Memory B cell (primary cell): ENCODE measurements around the gene PTPRK.
A peak's percentile ranks its signal among the peaks of the same experiment; 100 is the strongest.

ENCODE experiments used
- ATAC-seq: fragments of 150-1000 bp; cut with Tn5 transposase; 2 replicates; pipeline ENCODE4 v1.10.0; 2021; ENCODE audit warnings: low read depth, mild to moderate bottlenecking, moderate library complexity
- DNase-seq, 2 donors: peaks; one replicate each; pipeline ENCODE4 v3.0.0; 2022; ENCODE audit warnings: low spot score in 2 of 2
- H3K27ac Mint-ChIP-seq: one replicate; pipeline ENCODE4 v1.8.0; 2022; ENCODE audit warnings: mild to moderate bottlenecking, moderate library complexity, mixed read lengths
- H3K27me3 Mint-ChIP-seq: one replicate; pipeline ENCODE4 v1.8.0; 2022; ENCODE audit warnings: mixed read lengths
- H3K36me3 Mint-ChIP-seq: one replicate; pipeline ENCODE4 v1.8.0; 2022; ENCODE audit warnings: mild to moderate bottlenecking, mixed read lengths
- H3K4me1 Mint-ChIP-seq: one replicate; pipeline ENCODE4 v1.8.0; 2022; ENCODE audit warnings: mixed read lengths
- H3K4me3 Mint-ChIP-seq: one replicate; pipeline ENCODE4 v1.8.0; 2022; ENCODE audit warnings: mild to moderate bottlenecking, moderate library complexity, mixed read lengths
- H3K9me3 Mint-ChIP-seq: one replicate; pipeline ENCODE4 v1.8.0; 2022; ENCODE audit warnings: mixed read lengths

PTPRK gene

GRCh38 chr6:128337619-128338018, 182.8 kb downstream of the PTPRK start:
- no peak overlapping the region for H3K27ac Mint-ChIP-seq
- no peaks in the 10 kb centered on the region for H3K4me1 Mint-ChIP-seq
- DNase-seq (no peak), ATAC-seq (no peak)
- no peak overlapping the region for H3K4me3 Mint-ChIP-seq
- no peaks in the 10 kb centered on the region for H3K36me3 Mint-ChIP-seq
- no peaks in the 10 kb centered on the region for H3K9me3 Mint-ChIP-seq
- no peaks in the 10 kb centered on the region for H3K27me3 Mint-ChIP-seq

GRCh38 chr6:128336436-128337095, 183.8 kb downstream of the PTPRK start:
- H3K4me1 Mint-ChIP-seq: no peaks in the 10 kb centered on the region
- no peak overlapping the region for H3K4me3 Mint-ChIP-seq
- DNase-seq (no peak), ATAC-seq (no peak)
- no peaks in the 10 kb centered on the region for H3K36me3 Mint-ChIP-seq
- H3K27me3 Mint-ChIP-seq: no peaks in the 10 kb centered on the region
- no peaks in the 10 kb centered on the region for H3K9me3 Mint-ChIP-seq
- no peak overlapping the region for H3K27ac Mint-ChIP-seq

- Mint-ChIP-seq H3K27me3 (no peaks in the 10 kb centered on the region), H3K27ac (no peak overlapping the region), H3K4me1 (no peaks in the 10 kb centered on the region), H3K4me3 (no peak overlapping the region), H3K9me3 (no peaks in the 10 kb centered on the region), H3K36me3 (no peaks in the 10 kb centered on the region)
- no peak for DNase-seq
- ATAC-seq: no peak
Observed at GRCh38 chr6:128335963-128336362, 184.4 kb downstream of the PTPRK start.

- Mint-ChIP-seq H3K27ac (no peak overlapping the region), H3K4me1 (no peaks in the 10 kb centered on the region), H3K9me3 (no peaks in the 10 kb centered on the region), H3K27me3 (no peaks in the 10 kb centered on the region), H3K36me3 (no peaks in the 10 kb centered on the region), H3K4me3 (no peak overlapping the region)
- DNase-seq (no peak), ATAC-seq (no peak)
Observed at GRCh38 chr6:128333581-128334223, 186.7 kb downstream of the PTPRK start.

- no peak overlapping the region for H3K27ac Mint-ChIP-seq
- H3K4me1 Mint-ChIP-seq: no peaks in the 10 kb centered on the region
- H3K4me3 Mint-ChIP-seq: no peak overlapping the region
Observed at GRCh38 chr6:128327890-128328289, 192.5 kb downstream of the PTPRK start.

GRCh38 chr6:128323011-128323410, 197.4 kb downstream of the PTPRK start:
- Mint-ChIP-seq H3K27ac (no peak overlapping the region), H3K4me1 (no peaks in the 10 kb centered on the region), H3K4me3 (no peak overlapping the region), H3K9me3 (no peaks in the 10 kb centered on the region), H3K36me3 (no peaks in the 10 kb centered on the region), H3K27me3 (no peaks in the 10 kb centered on the region)
- DNase-seq (no peak), ATAC-seq (no peak)

More at GRCh38 chr6:128327890-128328289, 192.5 kb downstream of the PTPRK start:
- Mint-ChIP-seq H3K9me3 (peaks cover 2% of the 10 kb centered on the region), H3K27me3 (no peaks in the 10 kb centered on the region), H3K36me3 (no peaks in the 10 kb centered on the region)
- ATAC-seq (peak; percentile 52), DNase-seq (peak; percentile 9 to 13)

GRCh38 chr6:128319946-128320345, 200.5 kb downstream of the PTPRK start:
- Mint-ChIP-seq H3K4me1 (no peaks in the 10 kb centered on the region), H3K9me3 (no peaks in the 10 kb centered on the region), H3K27ac (no peak overlapping the region), H3K27me3 (no peaks in the 10 kb centered on the region), H3K36me3 (no peaks in the 10 kb centered on the region), H3K4me3 (no peak overlapping the region)
- no peak for DNase-seq
- ATAC-seq: no peak

- ATAC-seq: no peak
- no peaks in the 10 kb centered on the region for H3K36me3 Mint-ChIP-seq
- no peaks in the 10 kb centered on the region for H3K4me1 Mint-ChIP-seq
- H3K4me3 Mint-ChIP-seq: no peak overlapping the region
- no peak for DNase-seq
- H3K27me3 Mint-ChIP-seq: no peaks in the 10 kb centered on the region
- H3K27ac Mint-ChIP-seq: no peak overlapping the region
- H3K9me3 Mint-ChIP-seq: no peaks in the 10 kb centered on the region
Observed at GRCh38 chr6:128319157-128319556, 201.2 kb downstream of the PTPRK start.

GRCh38 chr6:128316258-128316929, 204.0 kb downstream of the PTPRK start:
- Mint-ChIP-seq H3K27ac (no peak overlapping the region), H3K4me3 (no peak overlapping the region), H3K36me3 (no peaks in the 10 kb centered on the region), H3K9me3 (no peaks in the 10 kb centered on the region), H3K27me3 (no peaks in the 10 kb centered on the region), H3K4me1 (no peaks in the 10 kb centered on the region)
- DNase-seq (no peak), ATAC-seq (no peak)

- Mint-ChIP-seq H3K27ac (no peak overlapping the region), H3K4me1 (no peaks in the 10 kb centered on the region), H3K4me3 (no peak overlapping the region), H3K27me3 (no peaks in the 10 kb centered on the region), H3K36me3 (no peaks in the 10 kb centered on the region), H3K9me3 (no peaks in the 10 kb centered on the region)
- ATAC-seq (no peak), DNase-seq (no peak)
Observed at GRCh38 chr6:128314190-128314589, 206.2 kb downstream of the PTPRK start.

- no peak overlapping the region for H3K27ac Mint-ChIP-seq
- no peak for ATAC-seq
Observed at GRCh38 chr6:128311944-128312570, 208.3 kb downstream of the PTPRK start.

GRCh38 chr6:128310451-128310850, 209.9 kb downstream of the PTPRK start:
- Mint-ChIP-seq H3K27ac (no peak overlapping the region), H3K36me3 (no peaks in the 10 kb centered on the region), H3K4me3 (no peak overlapping the region), H3K9me3 (no peaks in the 10 kb centered on the region), H3K4me1 (no peaks in the 10 kb centered on the region), H3K27me3 (no peaks in the 10 kb centered on the region)
- DNase-seq (no peak), ATAC-seq (no peak)

More at GRCh38 chr6:128311944-128312570, 208.3 kb downstream of the PTPRK start:
- Mint-ChIP-seq H3K27me3 (no peaks in the 10 kb centered on the region), H3K4me3 (no peak overlapping the region), H3K4me1 (no peaks in the 10 kb centered on the region), H3K9me3 (no peaks in the 10 kb centered on the region), H3K36me3 (no peaks in the 10 kb centered on the region)
- DNase-seq: no peak

GRCh38 chr6:128307671-128308070, 212.7 kb downstream of the PTPRK start:
- Mint-ChIP-seq H3K27me3 (peaks cover 3% of the 10 kb centered on the region), H3K9me3 (peaks cover 3% of the 10 kb centered on the region)

GRCh38 chr6:128305976-128306375, 214.4 kb downstream of the PTPRK start:
- H3K4me1 Mint-ChIP-seq: no peaks in the 10 kb centered on the region
- H3K27ac Mint-ChIP-seq: no peak overlapping the region
- ATAC-seq (no peak), DNase-seq (no peak)
- H3K36me3 Mint-ChIP-seq: no peaks in the 10 kb centered on the region
- no peak overlapping the region for H3K4me3 Mint-ChIP-seq
- peaks cover 3% of the 10 kb centered on the region for H3K9me3 Mint-ChIP-seq
- peaks cover 3% of the 10 kb centered on the region for H3K27me3 Mint-ChIP-seq

More at GRCh38 chr6:128307671-128308070, 212.7 kb downstream of the PTPRK start:
- Mint-ChIP-seq H3K36me3 (no peaks in the 10 kb centered on the region), H3K4me1 (no peaks in the 10 kb centered on the region), H3K4me3 (no peak overlapping the region), H3K27ac (no peak overlapping the region)
- no peak for DNase-seq
- ATAC-seq: no peak
